ENCODE results near the gene CEP41.

- TF ChIP-seq CTCF (IDR thresholded peaks at IDR 0.05) (no peak), POLR2AphosphoS5 (IDR thresholded peaks at IDR 0.05) (no peak), POLR2A (IDR thresholded peaks at IDR 0.05) (no peak)
Observed at GRCh38 chr7:130405003-130405402, 35.8 kb downstream of the CEP41 start.

Measured in sigmoid colon (tissue), 4 donors.